Measurements from ENCODE around the gene IDI1.

Gene IDI1

GRCh38 chr10:1020460-1020859, 28.5 kb downstream of the IDI1 start:
- DNase-seq = no peak
- Histone ChIP-seq H3K9me3 (replicated peaks; ENCODE audit: insufficient read depth, low read length) (no peaks in the 10 kb centered on the region), H3K4me1 (ENCODE audit: low read length) (no peaks in the 10 kb centered on the region), H3K9me2 (replicated peaks; ENCODE audit: insufficient read depth, low read length) (no peaks in the 10 kb centered on the region), H4K20me1 (ENCODE audit: insufficient read depth, low read length) (no peaks in the 10 kb centered on the region), H3K27me3 (replicated peaks; ENCODE audit: insufficient read depth, low read length) (no peaks in the 10 kb centered on the region), H3K27ac (ENCODE audit: low read length) (no peak overlapping the region), H3F3A (ENCODE audit: insufficient read depth, low read length) (no peaks in the 10 kb centered on the region), H3K4me3 (ENCODE audit: low read length) (no peak overlapping the region), H3K9ac (ENCODE audit: low read length) (no peak overlapping the region), H2AFZ (ENCODE audit: low read length) (no peak overlapping the region), H3K79me2 (ENCODE audit: low read length) (no peaks in the 10 kb centered on the region), H3K4me2 (ENCODE audit: low read depth, low read length) (no peak overlapping the region), H3K36me3 (replicated peaks; ENCODE audit: insufficient read depth, low read length) (peaks cover 5% of the 10 kb centered on the region)
- TF ChIP-seq CTCF (IDR thresholded peaks at IDR 0.05; ENCODE audit: low read length) (no peak), EZH2 (optimal IDR thresholded peaks at IDR 0.05; ENCODE audit: low read depth, low read length) (no peak), EZH2phosphoT487 (IDR thresholded peaks at IDR 0.05; ENCODE audit: low read length) (no peak)

GRCh38 chr10:1019362-1019761, 29.6 kb downstream of the IDI1 start:
- no peaks in the 10 kb centered on the region for H3K9me2 ChIP-seq (replicated peaks; ENCODE audit: insufficient read depth, low read length)
- no peak overlapping the region for H3K4me2 ChIP-seq (ENCODE audit: low read depth, low read length)
- no peaks in the 10 kb centered on the region for H3K79me2 ChIP-seq (ENCODE audit: low read length)
- H3K4me1 ChIP-seq (ENCODE audit: low read length) = no peaks in the 10 kb centered on the region
- H3K27me3 ChIP-seq (replicated peaks; ENCODE audit: insufficient read depth, low read length) = no peaks in the 10 kb centered on the region
- no peak overlapping the region for H3K4me3 ChIP-seq (ENCODE audit: low read length)
- no peak overlapping the region for H3K27ac ChIP-seq (ENCODE audit: low read length)
- DNase-seq = no peak
- H3K9ac ChIP-seq (ENCODE audit: low read length) = no peak overlapping the region
- TF ChIP-seq EZH2phosphoT487 (IDR thresholded peaks at IDR 0.05; ENCODE audit: low read length) = no peak
- TF ChIP-seq CTCF (IDR thresholded peaks at IDR 0.05; ENCODE audit: low read length) = no peak
- TF ChIP-seq EZH2 (optimal IDR thresholded peaks at IDR 0.05; ENCODE audit: low read depth, low read length) = no peak
- no peaks in the 10 kb centered on the region for H3F3A ChIP-seq (ENCODE audit: insufficient read depth, low read length)
- H3K9me3 ChIP-seq (replicated peaks; ENCODE audit: insufficient read depth, low read length) = no peaks in the 10 kb centered on the region
- H3K36me3 ChIP-seq (replicated peaks; ENCODE audit: insufficient read depth, low read length) = peaks cover 5% of the 10 kb centered on the region
- H4K20me1 ChIP-seq (ENCODE audit: insufficient read depth, low read length) = no peaks in the 10 kb centered on the region
- no peak overlapping the region for H2AFZ ChIP-seq (ENCODE audit: low read length)

GRCh38 chr10:1015688-1016087, 33.2 kb downstream of the IDI1 start:
- no peaks in the 10 kb centered on the region for H4K20me1 ChIP-seq (ENCODE audit: insufficient read depth, low read length)
- no peaks in the 10 kb centered on the region for H3K9me2 ChIP-seq (replicated peaks; ENCODE audit: insufficient read depth, low read length)

More at GRCh38 chr10:1015688-1016087, 33.2 kb downstream of the IDI1 start:
- Histone ChIP-seq H3K36me3 (replicated peaks; ENCODE audit: insufficient read depth, low read length) (peaks cover 10% of the 10 kb centered on the region), H3F3A (ENCODE audit: insufficient read depth, low read length) (no peaks in the 10 kb centered on the region), H3K4me1 (ENCODE audit: low read length) (no peaks in the 10 kb centered on the region), H2AFZ (ENCODE audit: low read length) (no peak overlapping the region), H3K9me3 (replicated peaks; ENCODE audit: insufficient read depth, low read length) (no peaks in the 10 kb centered on the region), H3K27me3 (replicated peaks; ENCODE audit: insufficient read depth, low read length) (no peaks in the 10 kb centered on the region), H3K27ac (ENCODE audit: low read length) (no peak overlapping the region), H3K4me2 (ENCODE audit: low read depth, low read length) (no peak overlapping the region), H3K4me3 (ENCODE audit: low read length) (no peak overlapping the region), H3K79me2 (ENCODE audit: low read length) (no peaks in the 10 kb centered on the region), H3K9ac (ENCODE audit: low read length) (no peak overlapping the region)
- DNase-seq = no peak
- TF ChIP-seq EZH2phosphoT487 (IDR thresholded peaks at IDR 0.05; ENCODE audit: low read length) (no peak), CTCF (IDR thresholded peaks at IDR 0.05; ENCODE audit: low read length) (no peak), EZH2 (optimal IDR thresholded peaks at IDR 0.05; ENCODE audit: low read depth, low read length) (no peak)

Data from MM.1S (cell line).